Activated CD8-positive, alpha-beta memory T cell treated with anti-CD3 and anti-CD28 coated beads for 24 hours (primary cell): ENCODE results near the gene AP2B1.

Experiments used
- DNase-seq: peaks from one replicate; pipeline ENCODE4 v3.0.0-alpha.2; 2020

AP2B1 gene

DNA sequence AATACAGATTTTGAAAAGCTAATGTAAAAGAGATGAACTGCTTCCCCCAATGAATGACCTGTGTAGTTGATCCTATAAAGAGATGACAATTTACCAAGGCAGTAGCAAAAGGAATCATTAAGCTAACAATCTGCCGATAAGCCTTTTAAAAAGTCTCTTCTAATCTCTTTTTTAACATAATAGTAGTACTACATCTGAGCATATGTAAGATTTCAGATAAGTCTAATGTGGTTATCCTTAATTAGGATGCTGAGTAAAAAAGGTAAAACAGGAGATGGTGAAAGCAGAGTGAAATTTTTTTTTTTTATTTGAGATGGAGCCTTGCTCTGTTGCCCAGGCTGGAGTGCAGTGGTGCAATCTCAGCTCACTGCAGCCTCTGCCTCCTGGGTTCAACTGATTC, 118.1 kb downstream of the AP2B1 start:
- DNase-seq = no peak

DNA sequence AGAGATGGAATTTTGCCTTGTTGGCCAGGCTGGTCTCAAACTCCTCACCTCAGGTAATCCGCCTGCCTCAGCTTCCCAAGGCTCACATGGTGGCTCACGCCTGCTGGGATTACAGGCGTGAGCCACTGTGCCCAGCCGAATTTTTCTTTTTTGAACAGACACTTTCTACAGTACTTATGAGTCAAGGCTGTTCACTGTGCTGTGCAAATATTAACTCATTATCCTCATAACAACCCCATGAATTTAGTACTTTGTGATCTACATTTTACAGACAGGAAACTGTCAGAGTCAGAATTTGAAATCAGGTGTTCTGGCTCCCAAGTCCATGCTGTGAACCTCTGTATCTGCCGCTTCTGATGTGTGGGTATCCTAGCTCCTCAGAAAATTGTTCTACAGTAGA, 118.6 kb downstream of the AP2B1 start:
- DNase-seq = no peak

DNA sequence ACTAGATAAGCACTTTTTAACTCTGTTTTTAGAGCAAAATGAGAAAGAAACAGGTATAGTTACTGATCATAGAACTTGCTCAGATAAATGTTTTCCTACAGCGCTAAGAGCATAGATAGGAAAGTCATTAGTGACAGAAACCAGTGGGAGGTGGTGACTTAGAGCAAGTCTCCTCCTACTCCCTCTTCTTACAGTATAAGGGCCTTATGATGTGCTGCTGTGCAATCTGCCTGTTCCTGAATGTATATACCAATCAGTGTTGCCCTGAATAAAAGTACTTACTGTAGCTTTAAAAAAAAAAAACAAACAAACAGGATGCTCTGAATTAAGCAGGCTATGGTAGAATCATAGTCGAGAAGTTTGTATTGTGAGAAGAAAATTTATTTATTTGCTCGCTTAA, 121.0 kb downstream of the AP2B1 start:
- DNase-seq = no peak

DNA sequence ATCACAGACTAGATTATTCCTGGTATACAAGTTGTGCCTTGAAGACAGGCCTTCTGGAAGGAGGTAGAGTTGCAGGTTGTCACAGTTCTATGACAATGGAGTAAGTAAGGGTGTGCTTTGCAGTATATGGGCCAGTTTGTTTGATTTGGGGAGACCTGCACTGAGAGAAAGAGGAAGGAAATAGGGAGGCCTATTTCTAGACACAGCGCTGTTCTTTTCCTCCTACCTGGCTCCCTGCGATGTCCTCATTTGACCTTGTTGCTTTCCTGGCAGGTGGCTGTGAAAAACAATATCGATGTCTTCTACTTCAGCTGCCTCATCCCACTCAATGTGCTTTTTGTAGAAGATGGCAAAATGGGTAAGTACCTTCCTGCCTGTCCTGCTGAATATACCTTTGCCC, 121.8 kb downstream of the AP2B1 start:
- DNase-seq = no peak

DNA sequence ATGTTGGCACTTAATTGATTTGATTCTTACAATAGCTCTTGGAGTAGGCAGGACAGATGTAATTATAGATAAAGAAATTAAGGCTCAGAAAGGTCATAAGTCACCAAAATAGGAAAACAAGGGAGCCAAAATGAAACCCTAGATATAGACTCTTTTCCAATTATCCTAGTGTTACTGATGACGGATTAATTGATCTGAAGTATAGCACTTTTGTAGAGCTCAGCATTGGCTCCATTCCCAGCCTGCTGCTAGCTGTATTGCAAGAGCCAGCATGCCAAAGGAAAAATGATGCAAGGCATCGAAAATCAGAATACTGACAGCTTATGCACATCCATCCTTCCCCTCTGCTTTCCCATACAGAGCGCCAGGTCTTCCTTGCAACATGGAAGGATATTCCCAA, 122.8 kb downstream of the AP2B1 start:
- DNase-seq = no peak

DNA sequence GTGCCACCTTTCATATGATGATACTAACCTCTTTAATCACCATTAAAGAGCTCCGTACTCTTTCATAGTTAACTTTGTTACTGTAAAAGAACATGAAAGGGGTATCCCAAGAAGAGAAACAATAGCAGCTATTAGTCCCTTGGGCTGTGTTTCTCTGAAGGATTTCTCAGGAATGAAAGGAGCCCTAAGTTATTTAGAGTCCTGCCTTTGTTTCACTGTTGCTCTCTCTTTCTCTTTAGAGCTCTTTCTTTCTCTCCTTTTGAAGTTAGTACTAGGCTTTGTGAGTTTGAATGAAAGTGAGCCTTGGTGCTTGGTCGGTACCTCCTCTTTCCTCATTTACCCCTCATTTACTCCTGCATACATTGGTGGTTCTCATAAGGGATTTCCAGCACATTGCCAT, 123.8 kb downstream of the AP2B1 start:
- DNase-seq = no peak

DNA sequence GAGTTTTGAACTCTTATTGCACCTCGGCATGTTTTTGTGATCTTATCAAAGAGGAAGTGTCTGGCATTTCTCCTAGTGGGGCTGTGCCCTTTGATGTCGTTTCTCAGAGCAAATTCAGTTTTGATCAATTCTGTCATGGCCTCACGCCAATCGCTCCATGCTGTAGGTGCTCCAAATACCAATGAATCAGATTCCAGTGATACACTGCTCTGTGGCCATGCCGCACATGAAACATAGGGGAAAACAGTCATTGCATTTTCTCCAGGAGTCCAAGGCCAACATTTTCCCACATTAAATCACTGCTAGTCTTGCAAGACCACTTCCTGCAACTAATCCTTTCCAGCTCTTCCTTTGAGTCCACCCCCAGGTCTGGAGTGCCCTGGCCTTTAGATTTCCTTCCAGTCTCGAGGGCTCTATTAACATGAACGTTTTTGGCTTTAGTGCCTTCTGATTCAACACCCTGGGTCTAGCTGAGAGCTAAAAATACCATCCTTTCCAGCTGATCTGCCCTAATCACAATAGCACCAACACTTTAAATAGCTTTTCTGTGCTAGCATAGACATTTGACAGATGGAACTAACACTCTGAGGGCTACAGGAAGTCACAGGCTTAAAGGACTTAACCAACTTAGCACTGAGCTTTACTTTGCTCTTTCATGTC, 126.1 kb downstream of the AP2B1 start:
- DNase-seq = no peak

DNA sequence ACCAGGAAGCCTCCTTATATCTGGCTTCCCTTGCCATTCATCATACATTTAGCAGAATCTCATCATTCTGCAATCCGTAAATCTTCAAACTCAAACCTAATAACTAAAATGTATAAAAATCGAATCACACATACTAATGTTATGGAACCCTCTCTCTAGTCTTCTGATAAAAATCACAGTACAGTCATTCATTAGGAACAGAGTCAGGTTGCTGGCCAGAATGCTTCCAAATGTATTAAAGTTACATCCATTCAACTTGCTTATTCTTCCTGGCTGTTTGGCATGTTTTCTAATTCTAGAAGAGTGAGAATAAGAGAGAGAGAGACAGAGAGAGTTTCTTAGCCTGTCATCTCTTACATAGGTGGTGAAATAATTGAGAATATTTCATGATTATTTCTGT, 127.9 kb downstream of the AP2B1 start:
- DNase-seq = no peak

DNA sequence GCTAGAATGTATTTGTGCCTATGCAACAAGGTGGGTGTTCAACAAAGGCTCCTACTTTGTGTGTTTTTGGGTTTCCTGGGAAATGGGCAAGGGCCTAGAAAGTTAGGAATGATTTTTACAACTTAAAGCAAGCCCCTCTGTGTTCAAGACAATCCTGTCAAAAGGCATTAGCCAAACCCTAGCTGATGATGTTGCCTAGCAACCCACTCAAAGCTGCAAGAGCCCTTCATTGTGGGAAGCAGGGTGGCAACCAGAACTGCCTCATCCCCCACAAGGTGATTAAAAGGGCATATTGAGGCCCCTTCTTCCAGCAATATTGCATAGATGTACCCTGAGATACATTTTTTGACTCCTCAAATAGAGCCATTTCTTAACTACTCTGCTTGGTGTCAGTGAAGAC, 128.3 kb downstream of the AP2B1 start:
- DNase-seq = no peak

DNA sequence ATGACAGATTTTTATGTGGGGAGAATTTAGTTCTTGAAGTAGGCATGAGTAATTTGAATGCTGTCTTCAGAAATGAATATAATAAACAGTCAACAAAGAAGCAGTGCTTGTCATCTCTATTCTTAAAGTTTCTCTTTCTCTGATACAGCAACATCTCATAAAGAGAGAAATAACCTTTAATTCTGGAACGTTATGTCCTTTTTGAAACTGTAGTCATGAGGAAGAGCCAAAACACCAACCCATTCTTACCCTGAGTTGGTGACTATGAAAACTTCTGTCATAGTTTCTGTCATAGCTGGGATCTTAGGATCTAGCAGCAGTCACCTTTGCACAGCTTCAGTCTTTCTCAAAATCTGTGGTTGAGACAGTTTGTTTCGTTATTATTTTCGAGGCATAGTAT, 129.1 kb downstream of the AP2B1 start:
- no peak for DNase-seq

DNA sequence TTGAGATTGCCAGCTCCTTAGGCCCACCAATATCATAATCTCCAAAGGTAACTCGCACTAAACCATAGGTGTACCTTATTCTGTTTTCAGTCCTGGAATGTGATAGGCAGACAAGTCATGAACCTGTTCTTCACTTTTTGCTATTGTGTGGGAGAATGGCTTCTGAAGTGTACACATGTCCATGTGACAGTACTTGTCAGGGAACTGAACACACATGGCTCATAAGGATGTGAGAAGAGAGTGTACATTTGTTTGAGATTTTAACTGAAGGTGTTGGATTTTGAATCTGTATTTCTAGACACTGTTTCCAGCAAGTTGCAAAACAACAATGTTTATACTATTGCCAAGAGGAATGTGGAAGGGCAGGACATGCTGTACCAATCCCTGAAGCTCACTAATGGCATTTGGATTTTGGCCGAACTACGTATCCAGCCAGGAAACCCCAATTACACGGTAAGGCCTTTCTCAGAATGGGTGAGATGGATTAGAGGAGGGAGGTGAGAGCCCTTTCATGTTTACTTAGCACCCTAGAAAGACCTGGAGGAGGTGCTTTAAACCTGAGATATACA, 129.9 kb downstream of the AP2B1 start:
- DNase-seq = no peak

DNA sequence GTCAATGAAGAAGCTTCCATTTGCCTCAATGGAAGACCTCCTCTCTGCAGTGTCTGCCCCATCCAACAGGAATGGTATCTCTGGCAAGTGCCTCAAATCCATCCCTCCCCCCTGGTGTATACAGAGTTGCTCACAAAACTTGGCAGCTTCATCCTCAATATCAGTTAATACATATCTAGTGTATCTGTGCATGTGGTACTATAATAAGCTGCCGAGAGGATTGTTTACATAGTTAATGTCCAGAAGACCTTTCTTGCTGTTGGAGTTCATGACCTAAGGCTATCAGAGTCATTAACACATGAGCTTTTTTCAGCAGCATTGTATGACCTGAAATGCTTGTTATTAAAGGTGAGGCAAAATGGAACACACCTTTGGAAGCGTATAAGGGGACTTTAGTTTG, 130.4 kb downstream of the AP2B1 start:
- DNase-seq = no peak

DNA sequence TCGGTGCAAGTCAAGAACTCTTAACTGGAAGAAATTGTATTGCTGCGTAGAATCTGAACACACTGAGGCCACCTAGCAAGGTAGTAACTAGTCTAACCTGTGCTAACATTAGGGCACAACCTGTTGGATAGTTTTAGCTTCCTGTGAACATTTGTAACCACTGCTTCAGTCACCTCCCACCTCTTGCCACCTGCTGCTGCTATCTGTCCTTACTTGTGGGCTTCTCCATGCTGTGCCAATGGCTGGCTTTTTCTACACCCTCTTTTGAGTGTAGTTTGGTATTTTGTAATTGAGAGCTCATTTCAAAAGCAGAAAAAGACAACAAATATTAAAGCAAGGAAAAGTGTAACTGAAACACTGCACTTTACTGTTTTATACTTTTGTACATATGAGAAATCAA, 136.6 kb downstream of the AP2B1 start:
- no peak for DNase-seq

DNA sequence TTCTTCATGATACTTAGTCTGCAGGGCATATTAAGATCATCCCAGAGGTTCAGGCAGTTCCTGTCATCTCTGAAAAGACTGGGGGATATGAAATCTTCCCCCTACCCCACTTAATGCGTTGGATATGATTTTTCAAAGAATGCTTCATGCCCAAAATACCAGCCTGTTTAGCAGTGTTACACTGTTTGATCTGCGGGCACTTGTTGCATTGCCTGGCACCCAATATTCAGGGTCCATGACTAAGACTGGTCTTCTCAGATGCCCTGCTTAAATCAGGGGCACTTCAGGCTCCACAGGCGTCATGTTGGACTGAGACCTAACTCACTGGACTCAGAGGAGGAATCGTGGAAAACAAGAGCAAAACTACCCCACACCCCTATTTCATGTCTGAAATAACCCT, 137.9 kb downstream of the AP2B1 start:
- no peak for DNase-seq

DNA sequence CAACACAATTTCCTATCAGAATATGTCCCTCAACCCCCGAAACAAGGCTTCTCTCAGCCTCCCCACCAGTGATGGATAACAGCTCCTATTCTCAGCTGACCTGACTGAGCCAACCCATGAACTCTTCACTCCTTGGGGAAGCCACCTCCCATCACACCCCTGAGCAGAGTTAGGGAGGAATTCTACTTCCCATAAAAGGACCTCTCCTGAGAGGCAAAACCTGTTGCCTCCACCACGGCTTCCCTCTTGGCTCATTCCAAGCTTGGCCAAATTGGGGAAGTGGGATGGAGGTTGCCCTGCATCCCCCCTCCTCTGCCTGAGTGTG, 138.6 kb downstream of the AP2B1 start:
- no peak for DNase-seq

DNA sequence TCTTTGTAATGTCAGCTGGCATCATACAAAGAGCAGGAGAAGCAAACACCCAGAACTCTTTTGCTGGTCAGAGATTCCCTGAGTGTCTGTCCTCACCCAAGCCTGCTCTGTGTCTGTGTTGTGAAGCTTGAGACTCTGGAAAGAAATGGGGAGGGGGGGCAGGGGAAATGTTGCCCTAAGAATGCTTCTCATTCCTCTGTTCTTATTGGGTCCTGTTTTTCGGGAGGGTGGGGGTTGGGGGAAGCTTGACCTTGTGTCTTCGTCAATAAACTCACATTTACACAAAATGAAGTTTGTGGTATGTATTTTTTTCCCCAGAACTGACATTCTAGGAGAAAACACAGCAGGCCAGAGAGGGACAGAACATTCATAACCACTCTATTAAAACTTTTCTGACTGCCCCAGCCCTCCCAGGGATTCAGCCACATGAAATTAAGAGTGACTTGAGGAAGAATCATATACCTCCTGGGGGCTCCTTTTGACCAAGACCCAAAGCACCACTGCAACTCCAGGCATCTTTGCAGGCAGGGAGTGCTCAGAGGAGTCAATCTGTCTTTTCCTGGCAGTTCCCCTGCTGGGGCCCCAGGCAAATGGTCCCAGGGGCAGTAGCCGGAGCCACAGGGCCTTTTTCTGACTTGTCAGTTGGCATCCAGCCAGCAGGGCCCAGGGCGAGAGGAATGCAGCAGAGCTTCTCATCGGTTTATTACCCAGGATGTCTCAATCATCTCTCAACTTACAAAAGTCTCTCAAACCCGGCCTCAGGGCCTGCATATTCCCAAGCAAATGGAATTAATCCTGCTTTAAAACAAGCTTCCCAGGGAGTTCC, 139.2 kb downstream of the AP2B1 start:
- DNase-seq = no peak

DNA sequence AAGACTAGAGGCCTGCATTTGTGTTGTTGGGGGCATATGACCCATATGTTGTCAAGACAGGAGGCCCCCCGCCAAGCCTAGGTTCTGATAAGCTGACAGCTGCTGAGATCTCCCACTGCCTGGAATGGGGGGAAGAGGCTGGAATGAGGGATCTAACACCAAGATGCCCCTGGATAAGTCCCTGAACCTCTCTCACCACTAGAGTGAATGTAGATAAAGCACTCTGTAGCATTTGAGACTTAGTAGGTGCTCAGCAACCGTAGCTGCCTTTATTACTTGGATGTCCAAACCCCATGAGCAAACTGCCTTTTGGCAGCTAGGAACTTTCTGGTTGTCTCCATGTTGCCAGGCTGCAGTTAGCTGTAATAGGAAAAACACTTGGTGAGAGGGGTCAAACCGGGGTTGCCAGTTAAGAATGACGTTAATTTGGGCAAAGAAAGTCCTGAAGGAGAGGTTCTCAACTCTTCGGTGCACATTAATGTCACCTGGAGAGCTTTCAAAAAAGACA, 139.9 kb downstream of the AP2B1 start:
- DNase-seq = no peak

DNA sequence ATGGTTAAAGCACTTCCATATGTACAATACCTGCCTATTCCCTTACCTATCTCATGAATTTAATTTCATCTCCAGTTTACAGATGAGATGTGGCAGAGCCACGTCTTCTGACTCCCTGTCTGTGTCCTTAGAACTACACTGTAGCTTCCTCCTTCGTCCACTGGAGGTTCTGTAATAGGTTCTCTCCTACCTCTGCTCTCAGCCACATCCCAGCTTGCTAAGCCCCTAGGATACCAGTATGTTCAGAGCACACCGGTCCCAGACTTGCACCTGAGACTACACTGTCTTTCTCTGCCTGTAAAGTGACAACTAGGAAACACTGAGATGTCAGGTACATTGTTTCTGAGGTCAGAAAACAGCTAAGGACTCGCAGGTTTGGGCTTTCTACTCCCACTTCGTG, 140.5 kb downstream of the AP2B1 start:
- DNase-seq = no peak

DNA sequence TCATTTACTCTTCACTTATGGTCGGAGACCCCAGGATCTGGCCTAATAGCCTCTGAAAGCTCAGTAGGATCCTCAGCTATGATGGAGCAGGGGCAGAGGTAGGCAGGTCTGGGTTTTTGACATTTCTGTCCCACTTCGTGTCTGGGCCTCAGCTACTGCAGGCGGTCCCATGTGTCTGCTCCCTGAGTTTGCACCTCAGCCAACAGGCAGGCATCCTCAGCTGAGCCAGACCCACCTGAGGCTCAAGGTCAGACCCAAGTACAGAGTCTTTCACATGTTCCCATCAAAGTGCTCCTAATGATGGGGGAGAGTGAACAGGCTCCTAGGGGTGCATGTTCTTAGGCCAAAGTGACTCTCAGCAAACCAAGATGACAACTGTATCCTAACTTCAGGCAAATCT, 141.4 kb downstream of the AP2B1 start:
- DNase-seq = no peak

DNA sequence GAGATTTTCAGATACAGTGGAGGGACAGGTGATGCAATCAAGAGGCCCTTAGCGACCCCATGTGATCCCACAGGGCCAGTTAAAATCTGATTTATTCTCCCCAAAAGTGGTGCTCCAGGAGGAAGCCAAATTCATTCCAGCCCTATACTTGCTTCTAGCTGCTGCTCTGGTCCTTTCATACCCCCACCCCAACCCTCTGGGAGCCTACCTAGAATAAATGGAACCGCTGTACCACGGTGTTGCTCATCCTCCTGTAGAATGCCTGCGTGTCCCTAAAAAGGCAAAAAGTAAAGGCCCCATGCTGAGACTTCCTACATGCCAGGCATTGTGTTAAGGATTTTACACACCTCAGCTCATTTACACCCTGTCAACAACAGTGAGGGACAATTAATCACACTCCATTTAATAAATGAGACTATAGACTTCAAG, 142.3 kb downstream of the AP2B1 start:
- DNase-seq = peak; percentile 43

DNA sequence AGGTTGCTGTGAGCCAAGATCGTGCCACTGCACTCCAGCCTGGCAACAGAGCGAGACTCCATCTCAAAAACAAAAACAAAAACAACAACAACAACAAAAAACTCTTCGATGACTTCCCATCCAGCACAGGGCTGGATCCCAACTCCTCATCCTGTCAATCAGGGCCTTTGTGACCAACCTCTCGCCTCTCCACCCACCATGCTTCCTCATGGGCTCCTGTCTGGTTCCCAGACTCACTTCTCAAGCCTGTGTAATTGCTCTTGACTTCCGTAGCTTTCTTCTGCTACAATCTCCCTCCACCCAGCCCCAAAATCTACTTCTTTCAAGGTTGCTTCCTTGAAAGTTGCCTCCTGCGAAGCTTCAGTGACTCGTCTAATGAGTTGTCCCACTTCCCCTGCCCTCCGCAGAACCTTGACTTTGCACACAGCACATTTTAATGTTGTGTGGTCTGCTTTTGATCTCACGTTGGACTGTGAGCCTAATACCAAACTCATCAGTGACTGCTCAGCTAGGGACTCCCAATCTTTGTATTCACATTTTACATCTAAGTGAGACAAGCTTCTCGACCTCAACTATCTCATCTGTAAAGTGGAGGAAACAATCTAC, 143.4 kb downstream of the AP2B1 start:
- no peak for DNase-seq

DNA sequence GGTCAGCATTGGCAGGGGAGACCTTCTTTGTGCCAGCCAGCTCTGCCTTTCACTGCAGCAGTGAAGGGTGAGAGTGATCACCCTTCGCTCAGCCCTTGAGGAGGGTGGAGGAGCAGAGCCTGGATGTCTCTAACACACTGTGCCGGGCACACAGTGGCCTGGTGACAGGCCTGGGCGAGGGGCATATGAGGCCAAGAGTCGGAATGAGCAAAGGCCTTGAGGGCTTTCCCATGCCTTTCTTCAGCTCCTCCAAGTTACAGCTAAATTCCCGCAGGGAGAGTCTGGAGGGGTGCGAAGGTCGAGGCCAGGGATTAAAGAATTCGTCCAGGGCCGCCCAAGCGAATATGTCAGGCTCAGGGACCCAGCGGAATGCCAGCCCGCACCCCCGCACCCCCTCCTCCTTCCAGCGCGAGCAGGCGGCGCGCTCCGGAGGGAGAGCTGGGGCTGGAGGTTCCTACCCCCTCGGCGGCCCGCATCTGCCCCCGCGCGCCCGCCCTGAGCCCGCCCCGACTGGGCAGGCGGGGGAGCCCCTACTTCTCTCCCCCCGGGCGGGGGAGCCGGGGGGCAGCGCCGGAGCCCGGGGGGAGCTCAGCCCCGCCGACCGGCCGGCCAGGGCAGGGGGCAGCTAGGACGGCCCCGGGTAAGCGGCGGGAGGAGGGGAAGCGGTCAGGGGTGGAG, 144.3 kb downstream of the AP2B1 start, which contains the start of gene RASL10B:
Gene RASL10B (plus strand): TSS at position 401 of the 678 bp plus-strand sequence. CDS start 3,546 bp downstream, outside the sequence.
- peak; percentile 82 for DNase-seq
